ENCODE results near the gene NTMT2.

- no peak for TF ChIP-seq ELF2 (CRISPR knock-in tag; IDR thresholded peaks at IDR 0.05)
- no peak for TF ChIP-seq MAX (CRISPR knock-in tag; IDR thresholded peaks at IDR 0.05)
- no peak for TF ChIP-seq ZNF589 (CRISPR knock-in tag; IDR thresholded peaks at IDR 0.05; ENCODE audit: low read depth)
- no peak for TF ChIP-seq ZNF449 (CRISPR knock-in tag; IDR thresholded peaks at IDR 0.05)
- TF ChIP-seq EWSR1 (IDR thresholded peaks at IDR 0.05; ENCODE audit: borderline replicate concordance, low read depth, partially characterized antibody), result no peak
- no peak for TF ChIP-seq ZNF639 (CRISPR knock-in tag; conservative IDR thresholded peaks at IDR 0.05 in 1 of 2, IDR thresholded peaks at IDR 0.05 in 1 of 2)
- no peak for TF ChIP-seq ETV6 (IDR thresholded peaks at IDR 0.05; ENCODE audit: borderline replicate concordance in 1 of 2, low read depth in 2 of 2, low read length in 1 of 2)
- no peak for TF ChIP-seq ETV6 (CRISPR knock-in tag; IDR thresholded peaks at IDR 0.05; ENCODE audit: borderline replicate concordance)
- TF ChIP-seq CTCF (IDR thresholded peaks at IDR 0.05 in 2 of 3, conservative IDR thresholded peaks at IDR 0.05 in 1 of 3; ENCODE audit: insufficient read depth in 2 of 3, low read depth in 1 of 3, low read length in 3 of 3), result no peak
- TF ChIP-seq BRF2 (IDR thresholded peaks at IDR 0.05; ENCODE audit: borderline replicate concordance, insufficient read depth, insufficient read length), result no peak
Observed at GRCh38 chr1:170157820-170158219, 12.1 kb downstream of the NTMT2 start.
